Peyer's patch (tissue), 4 donors: Measurements from ENCODE around the gene TEX19. TPM values are rescaled to one million over a fixed set of nuclear protein-coding genes. Genes with fewer than 3 reads are reported as not detected.
A peak's percentile ranks its signal among the peaks of the same experiment; 100 is the strongest.

ENCODE experiments used
- DNase-seq, 3 donors: peaks; one replicate each; pipeline ENCODE4 v3.0.0-alpha.2; 2017 to 2019
- H3K27ac ChIP-seq, 4 donors: fragments of 200-600 bp; sonication (generic); one replicate each; pipeline ENCODE4 v1.5.1; 2016 to 2019
- H3K27me3 ChIP-seq, 2 donors: fragments of 200-600 bp; sonication (generic); one replicate each; pipeline ENCODE4 v1.5.1; 2019
- H3K36me3 ChIP-seq, 3 donors: fragments of 200-600 bp; sonication (generic); one replicate each; pipeline ENCODE4 v1.5.1; 2016 to 2019
- H3K4me1 ChIP-seq, 4 donors: fragments of 200-600 bp; sonication (generic); one replicate each; pipeline ENCODE4 v1.5.1; 2016 to 2019
- H3K4me3 ChIP-seq, 4 donors: fragments of 200-600 bp; sonication (generic); 1 replicate in 3 of 4; 2 replicates in 1 of 4; pipeline ENCODE4 v1.5.1; 2016 to 2019; ENCODE audit warnings: mild to moderate bottlenecking in 1 of 4
- H3K9me3 ChIP-seq, 4 donors: fragments of 200-600 bp; sonication (generic); one replicate each; pipeline ENCODE4 v1.5.1; 2016 to 2019; ENCODE audit warnings: mild to moderate bottlenecking in 1 of 4
- POLR2A ChIP-seq, 2 donors: fragments of 450-650 bp; IDR thresholded peaks; one replicate each; pipeline ENCODE4 v1.5.1; 2017; ENCODE audit warnings: antibody characterized with exemption in 2 of 2, mild to moderate bottlenecking in 2 of 2, moderate library complexity in 2 of 2
- total RNA-seq, 4 donors: library from RNA; depleted of rRNA; stranded (reverse); fragments of >200 nt; gene quantifications; one replicate each; pipeline ENCODE4 v1.1.0, GENCODE V29; 2016
- TF ChIP-seq, protein P1 (sequence below), 6 experiments: fragments of 450-650 bp in 4 of 6; fragments of 200-600 bp in 2 of 6; sonication (generic) in 1 of 6; IDR thresholded peaks; one replicate each; pipeline ENCODE4 v1.5.1; 2017 to 2019; ENCODE audit warnings: antibody characterized with exemption in 6 of 6, mild to moderate bottlenecking in 3 of 6, moderate library complexity in 1 of 6

TEX19 gene
- total RNA-seq, 4 donors from 2014 or later = not detected

DNA sequence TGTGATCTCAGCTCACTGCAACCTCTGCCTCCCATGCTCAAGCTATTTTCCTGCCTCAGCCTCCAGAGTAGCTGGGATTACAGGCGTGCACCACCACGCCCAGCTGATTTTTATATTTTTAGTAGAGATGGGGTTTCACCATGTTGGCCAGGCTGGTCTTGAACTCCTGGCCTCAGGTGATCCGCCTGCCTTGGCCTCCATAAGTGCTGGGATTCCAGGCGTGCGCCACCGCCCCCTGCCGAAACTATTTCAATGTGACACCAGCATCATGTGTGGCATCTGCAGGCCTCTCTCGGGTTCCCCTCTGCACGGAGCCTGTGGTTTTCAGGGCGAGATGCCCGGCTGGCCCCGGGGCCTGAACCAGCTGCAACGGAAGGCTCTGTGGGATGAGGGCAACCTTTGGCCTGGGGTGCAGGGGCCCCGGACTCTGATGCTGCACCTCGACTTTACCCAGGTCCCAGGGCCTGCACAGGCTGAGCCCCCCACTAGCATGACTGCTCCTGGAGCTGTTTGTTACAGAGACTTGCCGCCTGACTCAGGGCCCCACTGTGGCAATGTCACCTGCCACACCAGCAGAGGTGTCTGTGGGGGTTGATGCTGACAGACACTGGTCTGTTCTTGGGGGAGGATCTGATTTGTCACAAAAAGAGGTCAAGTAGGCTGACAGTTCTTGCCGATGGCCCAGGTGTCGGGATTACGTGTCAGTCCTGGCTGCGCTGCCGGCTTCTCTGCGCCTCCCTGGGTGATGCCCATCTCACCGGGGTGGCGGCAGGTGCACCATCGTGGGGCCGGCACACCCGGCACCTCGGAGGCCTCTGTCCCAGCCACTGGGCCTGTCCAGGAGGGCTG is 8.6 kb upstream of the TEX19 start:
- peak in 2 of 3 donors; percentile 53 to 66 for DNase-seq
- H3K9me3 ChIP-seq = no peaks in the 10 kb centered on the region
- TF ChIP-seq, protein P1, sequence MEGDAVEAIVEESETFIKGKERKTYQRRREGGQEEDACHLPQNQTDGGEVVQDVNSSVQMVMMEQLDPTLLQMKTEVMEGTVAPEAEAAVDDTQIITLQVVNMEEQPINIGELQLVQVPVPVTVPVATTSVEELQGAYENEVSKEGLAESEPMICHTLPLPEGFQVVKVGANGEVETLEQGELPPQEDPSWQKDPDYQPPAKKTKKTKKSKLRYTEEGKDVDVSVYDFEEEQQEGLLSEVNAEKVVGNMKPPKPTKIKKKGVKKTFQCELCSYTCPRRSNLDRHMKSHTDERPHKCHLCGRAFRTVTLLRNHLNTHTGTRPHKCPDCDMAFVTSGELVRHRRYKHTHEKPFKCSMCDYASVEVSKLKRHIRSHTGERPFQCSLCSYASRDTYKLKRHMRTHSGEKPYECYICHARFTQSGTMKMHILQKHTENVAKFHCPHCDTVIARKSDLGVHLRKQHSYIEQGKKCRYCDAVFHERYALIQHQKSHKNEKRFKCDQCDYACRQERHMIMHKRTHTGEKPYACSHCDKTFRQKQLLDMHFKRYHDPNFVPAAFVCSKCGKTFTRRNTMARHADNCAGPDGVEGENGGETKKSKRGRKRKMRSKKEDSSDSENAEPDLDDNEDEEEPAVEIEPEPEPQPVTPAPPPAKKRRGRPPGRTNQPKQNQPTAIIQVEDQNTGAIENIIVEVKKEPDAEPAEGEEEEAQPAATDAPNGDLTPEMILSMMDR (IDR thresholded peaks at IDR 0.05) = peak in 3 of 6 experiments; percentile 8 to 35 (median 17)
- no peak for TF ChIP-seq POLR2A (IDR thresholded peaks at IDR 0.05)
- H3K27ac ChIP-seq = peak overlapping the region in 1 of 4 donors; percentile 28
- H3K4me3 ChIP-seq = no peak overlapping the region
- H3K27me3 ChIP-seq = no peaks in the 10 kb centered on the region
- H3K4me1 ChIP-seq = peaks cover 0 to 5% (median 0%) of the 10 kb centered on the region in 4 donors
- H3K36me3 ChIP-seq = no peaks in the 10 kb centered on the region

DNA sequence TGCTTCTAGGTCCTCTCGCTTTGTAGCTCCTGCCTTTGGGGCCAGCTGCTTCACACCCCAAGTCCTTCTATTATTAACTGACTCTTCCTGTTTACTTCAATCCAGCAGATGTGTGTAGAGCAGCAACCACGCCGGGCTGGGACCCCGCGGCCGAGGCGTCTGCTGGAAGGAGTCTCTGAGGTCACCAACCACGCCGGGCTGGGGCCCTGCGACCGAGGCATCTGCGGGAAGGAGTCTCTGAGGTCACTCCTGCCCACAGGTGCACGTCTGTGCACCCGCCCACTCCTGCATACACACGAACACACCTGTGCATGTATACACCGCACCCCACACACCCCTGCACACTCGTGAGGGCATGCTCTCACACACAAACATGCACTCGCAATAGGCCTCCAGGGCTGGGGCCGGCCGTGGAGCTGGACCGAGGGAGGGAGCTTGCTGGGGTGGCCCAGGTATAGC is 7.8 kb upstream of the TEX19 start:
- peak overlapping the region in 1 of 4 donors; percentile 28 for H3K27ac ChIP-seq
- no peaks in the 10 kb centered on the region for H3K9me3 ChIP-seq
- peak; percentile 47 to 68 (median 57) for DNase-seq
- H3K27me3 ChIP-seq = no peaks in the 10 kb centered on the region
- no peaks in the 10 kb centered on the region for H3K36me3 ChIP-seq
- TF ChIP-seq POLR2A (IDR thresholded peaks at IDR 0.05) = no peak
- TF ChIP-seq, protein P1 (IDR thresholded peaks at IDR 0.05) = no peak
- no peak overlapping the region for H3K4me3 ChIP-seq
- peaks cover 0 to 5% (median 0%) of the 10 kb centered on the region in 4 donors for H3K4me1 ChIP-seq

DNA sequence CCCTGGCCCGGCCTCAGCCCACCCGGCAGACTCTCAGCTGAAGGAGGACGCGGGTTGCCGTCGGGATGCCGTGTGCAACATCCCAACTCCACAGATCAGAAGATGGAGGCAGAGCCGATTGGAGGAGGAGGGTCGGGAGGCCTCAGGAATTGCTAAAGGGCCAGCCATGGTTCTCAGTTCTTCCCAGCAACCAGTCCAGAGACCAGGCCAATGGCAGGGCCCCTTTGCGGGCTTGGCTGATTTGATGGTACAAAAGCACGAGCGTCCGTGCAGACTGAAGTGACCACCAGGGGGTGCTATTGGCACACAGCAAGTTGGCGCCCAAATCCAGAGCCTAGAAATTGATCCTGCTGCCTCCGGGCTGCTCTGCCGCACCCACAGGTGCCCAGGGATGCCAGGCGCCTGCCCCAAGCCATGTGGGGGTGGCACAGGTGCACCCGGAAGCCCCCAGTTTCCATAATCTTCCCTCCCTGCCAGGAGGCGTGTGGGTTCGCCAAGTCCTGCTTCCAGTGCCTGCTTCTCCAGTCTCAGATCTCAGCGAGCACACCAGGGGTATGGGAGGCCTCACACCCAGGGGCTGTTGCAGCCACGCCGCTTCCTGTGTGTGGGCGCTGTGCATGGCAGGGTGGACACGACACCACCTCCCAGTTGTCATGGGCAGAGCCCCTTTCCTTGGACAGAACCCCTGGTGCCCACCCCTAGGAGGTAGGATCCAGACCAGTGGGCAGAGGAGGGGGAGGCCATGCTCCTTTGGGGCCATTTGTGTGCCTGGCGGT is 7.1 kb upstream of the TEX19 start:
- H3K27ac ChIP-seq = peak overlapping the region in 1 of 4 donors; percentile 28
- H3K4me1 ChIP-seq = peaks cover 0 to 5% (median 0%) of the 10 kb centered on the region in 4 donors
- TF ChIP-seq POLR2A (IDR thresholded peaks at IDR 0.05) = no peak
- TF ChIP-seq, protein P1 (IDR thresholded peaks at IDR 0.05) = peak; percentile 93 to 97 (median 94)
- no peaks in the 10 kb centered on the region for H3K36me3 ChIP-seq
- no peaks in the 10 kb centered on the region for H3K27me3 ChIP-seq
- no peaks in the 10 kb centered on the region for H3K9me3 ChIP-seq
- no peak overlapping the region for H3K4me3 ChIP-seq
- DNase-seq = peak; percentile 81 to 93 (median 85)

DNA sequence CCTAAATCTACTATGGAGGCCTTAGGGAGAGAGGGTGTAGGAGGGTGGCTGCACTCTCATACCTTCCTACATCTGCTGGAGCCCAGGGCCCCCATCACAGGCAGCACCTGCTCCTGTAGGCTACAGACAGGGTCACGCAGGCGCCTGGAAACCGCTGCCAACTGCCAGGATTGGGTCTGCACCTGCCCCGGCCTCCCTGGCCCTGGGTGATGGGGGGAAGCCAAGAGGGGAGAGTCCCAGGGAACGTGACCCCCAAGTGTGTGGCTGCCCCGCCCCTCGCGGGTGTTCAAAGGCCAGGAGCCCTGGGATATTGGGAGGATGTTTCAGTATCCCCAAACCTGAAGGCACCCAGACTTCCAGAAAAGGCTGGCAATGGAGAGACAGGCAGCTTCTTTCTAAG is 5.6 kb upstream of the TEX19 start:
- TF ChIP-seq, protein P1 (IDR thresholded peaks at IDR 0.05) = no peak
- no peak for TF ChIP-seq POLR2A (IDR thresholded peaks at IDR 0.05)
- Histone ChIP-seq H3K4me3 (no peak overlapping the region), H3K9me3 (no peaks in the 10 kb centered on the region), H3K36me3 (no peaks in the 10 kb centered on the region), H3K27ac (no peak overlapping the region), H3K4me1 (peaks cover 0 to 5% (median 0%) of the 10 kb centered on the region in 4 donors), H3K27me3 (no peaks in the 10 kb centered on the region)
- DNase-seq = peak in 1 of 3 donors; percentile 40

DNA sequence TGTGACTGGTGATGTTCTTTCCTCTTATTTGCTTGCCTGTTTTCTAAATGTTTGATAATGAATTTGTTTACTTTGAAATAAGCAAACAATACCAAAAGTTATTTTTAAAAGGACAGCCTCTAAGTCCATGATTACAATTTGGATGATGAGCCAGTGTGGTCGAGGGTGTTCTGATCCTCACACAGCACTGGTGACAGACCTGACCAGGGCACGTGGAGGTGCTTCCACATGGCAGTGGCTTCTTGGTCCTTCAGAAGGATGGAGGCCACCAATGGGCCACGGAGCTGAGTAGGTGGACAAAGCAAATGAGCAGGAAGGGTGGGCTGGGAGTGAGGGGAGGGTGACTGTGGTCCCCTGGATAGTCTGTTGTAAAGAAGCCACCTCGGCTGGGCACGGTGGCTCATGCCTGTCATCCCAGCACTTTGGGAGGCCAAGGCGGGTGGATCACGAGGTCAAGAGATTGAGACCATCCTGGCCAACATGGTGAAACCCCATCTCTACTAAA is 4.2 kb upstream of the TEX19 start:
- DNase-seq = no peak
- no peak overlapping the region for H3K4me3 ChIP-seq
- H3K36me3 ChIP-seq = no peaks in the 10 kb centered on the region
- no peaks in the 10 kb centered on the region for H3K9me3 ChIP-seq
- H3K27ac ChIP-seq = no peak overlapping the region
- TF ChIP-seq, protein P1 (IDR thresholded peaks at IDR 0.05) = no peak
- no peaks in the 10 kb centered on the region for H3K27me3 ChIP-seq
- peaks cover 0 to 5% (median 0%) of the 10 kb centered on the region in 4 donors for H3K4me1 ChIP-seq
